ENCODE results near the gene BFAR. TPM values are rescaled to one million over a fixed set of nuclear protein-coding genes. Genes with fewer than 3 reads are reported as not detected.
A peak's percentile ranks its signal among the peaks of the same experiment; 100 is the strongest.

Gene BFAR
- polyA plus RNA-seq, 1 of the 3 experiments (the other 2 are of a cell fraction) = 48.3 TPM

DNA sequence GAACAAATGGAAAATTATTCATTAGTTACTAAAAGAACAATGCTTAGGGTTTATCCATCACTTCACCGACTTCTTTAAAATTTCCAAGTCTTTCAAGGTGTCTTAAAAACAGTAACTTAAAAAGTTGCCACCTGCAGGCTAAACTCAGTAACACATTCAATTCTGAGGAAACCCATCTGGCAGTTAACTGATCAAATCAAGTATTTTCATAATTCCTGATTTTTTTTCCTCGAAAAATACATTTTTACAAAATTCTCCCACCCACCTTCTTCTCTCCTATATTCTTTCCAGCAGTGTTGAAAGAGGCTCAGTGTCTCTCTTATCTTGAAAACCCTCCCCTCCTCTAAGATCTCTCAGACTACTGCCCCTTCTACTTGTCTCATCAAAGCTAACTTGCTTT lies 32.6 kb upstream of the BFAR start:
- Histone ChIP-seq H3K27ac (ENCODE audit: low read depth in 2 of 2, low read length in 1 of 2) (no peak overlapping the region), H3K4me1 (ENCODE audit: control insufficient read depth in 1 of 2, insufficient read depth in 2 of 2, low read depth in 1 of 2, low read length in 1 of 2) (no peaks in the 10 kb centered on the region), H3K9ac (no peak overlapping the region), H3K4me2 (no peak overlapping the region), H3K9me3 (no peaks in the 10 kb centered on the region), H2AFZ (ENCODE audit: low read depth) (no peak overlapping the region), H3F3A (replicated peaks; ENCODE audit: insufficient read depth) (peaks cover 10% of the 10 kb centered on the region), H3K9me2 (no peaks in the 10 kb centered on the region), H3K4me3 (ENCODE audit: low read depth in 2 of 2, low read length in 1 of 2) (no peak overlapping the region; a peak in 1 of 4 replicates), H3K27me3 (ENCODE audit: insufficient read depth) (no peaks in the 10 kb centered on the region), H3K36me3 (replicated peaks in 1 of 2; ENCODE audit: control insufficient read depth in 1 of 2, insufficient read depth in 2 of 2, low read length in 1 of 2) (peaks cover 36 to 40% of the 10 kb centered on the region in 2 experiments), H3K79me2 (ENCODE audit: insufficient read depth) (no peaks in the 10 kb centered on the region; the same call in 1 of the 2 replicates), H4K20me1 (ENCODE audit: insufficient read depth) (peaks cover 3% of the 10 kb centered on the region; the same call in 1 of the 2 replicates)
- 73% methylated on average over 2 of the region's 2 CpGs for WGBS (ENCODE audit: low lambda C conversion rate)
- TF ChIP-seq MEF2A (IDR thresholded peaks at IDR 0.05; ENCODE audit: borderline replicate concordance, low read depth) (no peak), SIN3A (IDR thresholded peaks at IDR 0.05; ENCODE audit: borderline replicate concordance, low read depth, low read length) (no peak), TEAD4 (IDR thresholded peaks at IDR 0.05; ENCODE audit: borderline replicate concordance, insufficient read depth) (no peak), EZH2phosphoT487 (IDR thresholded peaks at IDR 0.05; ENCODE audit: borderline replicate concordance, low read depth) (no peak), NRF1 (IDR thresholded peaks at IDR 0.05; ENCODE audit: low read depth, low read length) (no peak), GATA2 (CRISPR knock-in tag; IDR thresholded peaks at IDR 0.05) (no peak), JUND (IDR thresholded peaks at IDR 0.05) (no peak), YY1 (IDR thresholded peaks at IDR 0.05; ENCODE audit: low read depth) (no peak), RAD21 (IDR thresholded peaks at IDR 0.05; ENCODE audit: low read length) (peak; percentile 31; the same call in 1 of the 2 replicates)
- TF ChIP-seq, protein P1, sequence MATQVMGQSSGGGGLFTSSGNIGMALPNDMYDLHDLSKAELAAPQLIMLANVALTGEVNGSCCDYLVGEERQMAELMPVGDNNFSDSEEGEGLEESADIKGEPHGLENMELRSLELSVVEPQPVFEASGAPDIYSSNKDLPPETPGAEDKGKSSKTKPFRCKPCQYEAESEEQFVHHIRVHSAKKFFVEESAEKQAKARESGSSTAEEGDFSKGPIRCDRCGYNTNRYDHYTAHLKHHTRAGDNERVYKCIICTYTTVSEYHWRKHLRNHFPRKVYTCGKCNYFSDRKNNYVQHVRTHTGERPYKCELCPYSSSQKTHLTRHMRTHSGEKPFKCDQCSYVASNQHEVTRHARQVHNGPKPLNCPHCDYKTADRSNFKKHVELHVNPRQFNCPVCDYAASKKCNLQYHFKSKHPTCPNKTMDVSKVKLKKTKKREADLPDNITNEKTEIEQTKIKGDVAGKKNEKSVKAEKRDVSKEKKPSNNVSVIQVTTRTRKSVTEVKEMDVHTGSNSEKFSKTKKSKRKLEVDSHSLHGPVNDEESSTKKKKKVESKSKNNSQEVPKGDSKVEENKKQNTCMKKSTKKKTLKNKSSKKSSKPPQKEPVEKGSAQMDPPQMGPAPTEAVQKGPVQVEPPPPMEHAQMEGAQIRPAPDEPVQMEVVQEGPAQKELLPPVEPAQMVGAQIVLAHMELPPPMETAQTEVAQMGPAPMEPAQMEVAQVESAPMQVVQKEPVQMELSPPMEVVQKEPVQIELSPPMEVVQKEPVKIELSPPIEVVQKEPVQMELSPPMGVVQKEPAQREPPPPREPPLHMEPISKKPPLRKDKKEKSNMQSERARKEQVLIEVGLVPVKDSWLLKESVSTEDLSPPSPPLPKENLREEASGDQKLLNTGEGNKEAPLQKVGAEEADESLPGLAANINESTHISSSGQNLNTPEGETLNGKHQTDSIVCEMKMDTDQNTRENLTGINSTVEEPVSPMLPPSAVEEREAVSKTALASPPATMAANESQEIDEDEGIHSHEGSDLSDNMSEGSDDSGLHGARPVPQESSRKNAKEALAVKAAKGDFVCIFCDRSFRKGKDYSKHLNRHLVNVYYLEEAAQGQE (IDR thresholded peaks at IDR 0.05; ENCODE audit: low read depth, low read length) = no peak
- TF ChIP-seq, protein P2, sequence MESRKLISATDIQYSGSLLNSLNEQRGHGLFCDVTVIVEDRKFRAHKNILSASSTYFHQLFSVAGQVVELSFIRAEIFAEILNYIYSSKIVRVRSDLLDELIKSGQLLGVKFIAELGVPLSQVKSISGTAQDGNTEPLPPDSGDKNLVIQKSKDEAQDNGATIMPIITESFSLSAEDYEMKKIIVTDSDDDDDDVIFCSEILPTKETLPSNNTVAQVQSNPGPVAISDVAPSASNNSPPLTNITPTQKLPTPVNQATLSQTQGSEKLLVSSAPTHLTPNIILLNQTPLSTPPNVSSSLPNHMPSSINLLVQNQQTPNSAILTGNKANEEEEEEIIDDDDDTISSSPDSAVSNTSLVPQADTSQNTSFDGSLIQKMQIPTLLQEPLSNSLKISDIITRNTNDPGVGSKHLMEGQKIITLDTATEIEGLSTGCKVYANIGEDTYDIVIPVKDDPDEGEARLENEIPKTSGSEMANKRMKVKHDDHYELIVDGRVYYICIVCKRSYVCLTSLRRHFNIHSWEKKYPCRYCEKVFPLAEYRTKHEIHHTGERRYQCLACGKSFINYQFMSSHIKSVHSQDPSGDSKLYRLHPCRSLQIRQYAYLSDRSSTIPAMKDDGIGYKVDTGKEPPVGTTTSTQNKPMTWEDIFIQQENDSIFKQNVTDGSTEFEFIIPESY (IDR thresholded peaks at IDR 0.05; ENCODE audit: borderline replicate concordance, low read depth) = no peak
- TF ChIP-seq, protein P3, sequence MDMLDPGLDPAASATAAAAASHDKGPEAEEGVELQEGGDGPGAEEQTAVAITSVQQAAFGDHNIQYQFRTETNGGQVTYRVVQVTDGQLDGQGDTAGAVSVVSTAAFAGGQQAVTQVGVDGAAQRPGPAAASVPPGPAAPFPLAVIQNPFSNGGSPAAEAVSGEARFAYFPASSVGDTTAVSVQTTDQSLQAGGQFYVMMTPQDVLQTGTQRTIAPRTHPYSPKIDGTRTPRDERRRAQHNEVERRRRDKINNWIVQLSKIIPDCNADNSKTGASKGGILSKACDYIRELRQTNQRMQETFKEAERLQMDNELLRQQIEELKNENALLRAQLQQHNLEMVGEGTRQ (IDR thresholded peaks at IDR 0.05; ENCODE audit: borderline replicate concordance, low read depth, low read length) = no peak
- TF ChIP-seq, protein P4, sequence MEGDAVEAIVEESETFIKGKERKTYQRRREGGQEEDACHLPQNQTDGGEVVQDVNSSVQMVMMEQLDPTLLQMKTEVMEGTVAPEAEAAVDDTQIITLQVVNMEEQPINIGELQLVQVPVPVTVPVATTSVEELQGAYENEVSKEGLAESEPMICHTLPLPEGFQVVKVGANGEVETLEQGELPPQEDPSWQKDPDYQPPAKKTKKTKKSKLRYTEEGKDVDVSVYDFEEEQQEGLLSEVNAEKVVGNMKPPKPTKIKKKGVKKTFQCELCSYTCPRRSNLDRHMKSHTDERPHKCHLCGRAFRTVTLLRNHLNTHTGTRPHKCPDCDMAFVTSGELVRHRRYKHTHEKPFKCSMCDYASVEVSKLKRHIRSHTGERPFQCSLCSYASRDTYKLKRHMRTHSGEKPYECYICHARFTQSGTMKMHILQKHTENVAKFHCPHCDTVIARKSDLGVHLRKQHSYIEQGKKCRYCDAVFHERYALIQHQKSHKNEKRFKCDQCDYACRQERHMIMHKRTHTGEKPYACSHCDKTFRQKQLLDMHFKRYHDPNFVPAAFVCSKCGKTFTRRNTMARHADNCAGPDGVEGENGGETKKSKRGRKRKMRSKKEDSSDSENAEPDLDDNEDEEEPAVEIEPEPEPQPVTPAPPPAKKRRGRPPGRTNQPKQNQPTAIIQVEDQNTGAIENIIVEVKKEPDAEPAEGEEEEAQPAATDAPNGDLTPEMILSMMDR (IDR thresholded peaks at IDR 0.05) = peak; percentile 66
- TF ChIP-seq, protein P5, sequence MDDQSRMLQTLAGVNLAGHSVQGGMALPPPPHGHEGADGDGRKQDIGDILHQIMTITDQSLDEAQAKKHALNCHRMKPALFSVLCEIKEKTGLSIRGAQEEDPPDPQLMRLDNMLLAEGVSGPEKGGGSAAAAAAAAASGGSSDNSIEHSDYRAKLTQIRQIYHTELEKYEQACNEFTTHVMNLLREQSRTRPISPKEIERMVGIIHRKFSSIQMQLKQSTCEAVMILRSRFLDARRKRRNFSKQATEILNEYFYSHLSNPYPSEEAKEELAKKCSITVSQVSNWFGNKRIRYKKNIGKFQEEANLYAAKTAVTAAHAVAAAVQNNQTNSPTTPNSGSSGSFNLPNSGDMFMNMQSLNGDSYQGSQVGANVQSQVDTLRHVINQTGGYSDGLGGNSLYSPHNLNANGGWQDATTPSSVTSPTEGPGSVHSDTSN (IDR thresholded peaks at IDR 0.05) = no peak
- POLR2A ChIA-PET = no interaction called here
- DNase-seq = peak; percentile 24
- CTCF ChIA-PET = interaction anchor here (0.8 to 1.5 kb wide), 6 partner anchors 9 to 299 kb away, joined by 3 to 10 read pairs (median 5); no protein-coding TSS in a partner anchor
